Thyroid gland (tissue), 4 donors: ENCODE results near the gene ATP6V0D1.

Experiments used
- CTCF ChIP-seq, 6 experiments: fragments of 200-600 bp in 3 of 6; fragments of 450-650 bp in 3 of 6; sonication (generic) in 3 of 6; IDR thresholded peaks; one replicate each; pipeline ENCODE4 v1.5.1; 2016 to 2019; ENCODE audit warnings: antibody characterized with exemption in 6 of 6, mild to moderate bottlenecking in 2 of 6, inconsistent platforms in 1 of 6, moderate library complexity in 1 of 6
- POLR2A ChIP-seq, 2 donors: fragments of 450-650 bp; IDR thresholded peaks; one replicate each; pipeline ENCODE4 v1.6.1; 2017; ENCODE audit warnings: antibody characterized with exemption in 2 of 2, mild to moderate bottlenecking in 2 of 2, moderate library complexity in 1 of 2

GRCh38 chr16:67388591-67388990, 92.4 kb downstream of the ATP6V0D1 start:
- no peak for TF ChIP-seq CTCF (IDR thresholded peaks at IDR 0.05)
- no peak for TF ChIP-seq POLR2A (IDR thresholded peaks at IDR 0.05)
